Measurements from ENCODE around the gene MRPS6.
A peak's percentile ranks its signal among the peaks of the same experiment; 100 is the strongest.

Gene MRPS6

GRCh38 chr21:34141373-34141772 lies 68.0 kb downstream of the MRPS6 start:
- peaks cover 9% of the 10 kb centered on the region for H3K36me3 ChIP-seq (replicated peaks)
- peaks cover 24% of the 10 kb centered on the region for H3K9me3 ChIP-seq
- H3K4me3 ChIP-seq, result no peak overlapping the region
- DNase-seq (ENCODE audit: low spot score in 2 of 2), result no peak
- no peaks in the 10 kb centered on the region for H3K4me1 ChIP-seq
- in situ Hi-C loops (cut with MboI; ENCODE audit: low sequenced_read_pairs), result no loop called here
- no peaks in the 10 kb centered on the region for H3K27me3 ChIP-seq (ENCODE audit: low read depth)

GRCh38 chr21:34143685-34144182 lies 70.4 kb downstream of the MRPS6 start:
- DNase-seq (ENCODE audit: low spot score in 2 of 2), result no peak
- Histone ChIP-seq H3K4me3 (no peak overlapping the region), H3K9me3 (peaks cover 15% of the 10 kb centered on the region), H3K4me1 (peaks cover 13% of the 10 kb centered on the region), H3K36me3 (replicated peaks) (peaks cover 9% of the 10 kb centered on the region; the same call in 1 of the 2 replicates), H3K27me3 (ENCODE audit: low read depth) (no peaks in the 10 kb centered on the region)
- in situ Hi-C loops (cut with MboI; ENCODE audit: low sequenced_read_pairs), result no loop called here

- Histone ChIP-seq H3K4me3 (no peak overlapping the region), H3K36me3 (replicated peaks) (peaks cover 9% of the 10 kb centered on the region; the same call in 1 of the 2 replicates), H3K4me1 (peaks cover 16% of the 10 kb centered on the region), H3K27me3 (ENCODE audit: low read depth) (no peaks in the 10 kb centered on the region), H3K9me3 (peaks cover 15% of the 10 kb centered on the region)
- in situ Hi-C loops (cut with MboI; ENCODE audit: low sequenced_read_pairs), result no loop called here
- no peak for DNase-seq (ENCODE audit: low spot score in 2 of 2)
Observed at GRCh38 chr21:34144224-34144623, 70.8 kb downstream of the MRPS6 start.

- no peak for DNase-seq (ENCODE audit: low spot score in 2 of 2)
- Histone ChIP-seq H3K36me3 (replicated peaks) (peaks cover 2% of the 10 kb centered on the region; the same call in 1 of the 2 replicates), H3K4me1 (peaks cover 17% of the 10 kb centered on the region), H3K27me3 (ENCODE audit: low read depth) (no peaks in the 10 kb centered on the region), H3K4me3 (no peak overlapping the region), H3K9me3 (peaks cover 15% of the 10 kb centered on the region)
- in situ Hi-C loops (cut with MboI; ENCODE audit: low sequenced_read_pairs), result no loop called here
Observed at GRCh38 chr21:34147792-34148418, 74.5 kb downstream of the MRPS6 start.

GRCh38 chr21:34148419-34148804 lies 75.0 kb downstream of the MRPS6 start:
- H3K4me3 ChIP-seq, result no peak overlapping the region
- in situ Hi-C loops (cut with MboI; ENCODE audit: low sequenced_read_pairs), result no loop called here
- H3K9me3 ChIP-seq, result peaks cover 15% of the 10 kb centered on the region
- peaks cover 17% of the 10 kb centered on the region for H3K4me1 ChIP-seq
- no peaks in the 10 kb centered on the region for H3K27me3 ChIP-seq (ENCODE audit: low read depth)
- DNase-seq (ENCODE audit: low spot score in 2 of 2), result no peak
- H3K36me3 ChIP-seq (replicated peaks), result no peaks in the 10 kb centered on the region; the same call in 1 of the 2 replicates

- in situ Hi-C loops (cut with MboI; ENCODE audit: low sequenced_read_pairs), result no loop called here
- no peaks in the 10 kb centered on the region; the same call in 1 of the 2 replicates for H3K36me3 ChIP-seq (replicated peaks)
- no peak overlapping the region for H3K4me3 ChIP-seq
- H3K4me1 ChIP-seq, result peaks cover 17% of the 10 kb centered on the region
- DNase-seq (ENCODE audit: low spot score in 2 of 2), result peak; percentile 65 to 87
- peaks cover 15% of the 10 kb centered on the region for H3K9me3 ChIP-seq
- H3K27me3 ChIP-seq (ENCODE audit: low read depth), result no peaks in the 10 kb centered on the region
Observed at GRCh38 chr21:34148826-34149558, 75.6 kb downstream of the MRPS6 start.

GRCh38 chr21:34152500-34152899 lies 79.1 kb downstream of the MRPS6 start:
- in situ Hi-C loops (cut with MboI; ENCODE audit: low sequenced_read_pairs), result no loop called here
- Histone ChIP-seq H3K27me3 (ENCODE audit: low read depth) (no peaks in the 10 kb centered on the region), H3K4me1 (peaks cover 16% of the 10 kb centered on the region), H3K36me3 (replicated peaks) (no peaks in the 10 kb centered on the region), H3K9me3 (no peaks in the 10 kb centered on the region), H3K4me3 (no peak overlapping the region)
- DNase-seq (ENCODE audit: low spot score in 2 of 2), result no peak

GRCh38 chr21:34154878-34155277 lies 81.5 kb downstream of the MRPS6 start:
- no peak overlapping the region for H3K4me3 ChIP-seq
- in situ Hi-C loops (cut with MboI; ENCODE audit: low sequenced_read_pairs), result no loop called here

GRCh38 chr21:34156957-34157356 lies 83.6 kb downstream of the MRPS6 start:
- no peak for DNase-seq (ENCODE audit: low spot score in 2 of 2)
- H3K36me3 ChIP-seq (replicated peaks), result no peaks in the 10 kb centered on the region
- no peak overlapping the region for H3K4me3 ChIP-seq
- no peaks in the 10 kb centered on the region for H3K27me3 ChIP-seq (ENCODE audit: low read depth)
- 0 out of 2 replicates have a peak, but pooled peaks cover 3% of the 10 kb centered on the region for H3K9me3 ChIP-seq
- H3K4me1 ChIP-seq, result no peaks in the 10 kb centered on the region
- in situ Hi-C loops (cut with MboI; ENCODE audit: low sequenced_read_pairs), result no loop called here

More at GRCh38 chr21:34154878-34155277, 81.5 kb downstream of the MRPS6 start:
- no peaks in the 10 kb centered on the region for H3K27me3 ChIP-seq (ENCODE audit: low read depth)
- 0 out of 2 replicates have a peak, but pooled peaks cover 1% of the 10 kb centered on the region for H3K9me3 ChIP-seq
- H3K4me1 ChIP-seq, result no peaks in the 10 kb centered on the region
- no peak for DNase-seq (ENCODE audit: low spot score in 2 of 2)
- H3K36me3 ChIP-seq (replicated peaks), result no peaks in the 10 kb centered on the region

GRCh38 chr21:34157521-34157920 lies 84.1 kb downstream of the MRPS6 start:
- no peak for DNase-seq (ENCODE audit: low spot score in 2 of 2)
- Histone ChIP-seq H3K36me3 (replicated peaks) (no peaks in the 10 kb centered on the region), H3K27me3 (ENCODE audit: low read depth) (no peaks in the 10 kb centered on the region), H3K4me3 (no peak overlapping the region), H3K9me3 (0 out of 2 replicates have a peak, but pooled peaks cover 3% of the 10 kb centered on the region), H3K4me1 (no peaks in the 10 kb centered on the region)
- in situ Hi-C loops (cut with MboI; ENCODE audit: low sequenced_read_pairs), result no loop called here

- 0 out of 2 replicates have a peak, but pooled peaks cover 3% of the 10 kb centered on the region for H3K9me3 ChIP-seq
- in situ Hi-C loops (cut with MboI; ENCODE audit: low sequenced_read_pairs), result no loop called here
- DNase-seq (ENCODE audit: low spot score in 2 of 2), result no peak
- H3K36me3 ChIP-seq (replicated peaks), result no peaks in the 10 kb centered on the region
- H3K27me3 ChIP-seq (ENCODE audit: low read depth), result no peaks in the 10 kb centered on the region
- H3K4me3 ChIP-seq, result no peak overlapping the region
- H3K4me1 ChIP-seq, result no peaks in the 10 kb centered on the region
Observed at GRCh38 chr21:34158866-34159835, 85.8 kb downstream of the MRPS6 start.

- no peak for DNase-seq (ENCODE audit: low spot score in 2 of 2)
- no peaks in the 10 kb centered on the region for H3K27me3 ChIP-seq (ENCODE audit: low read depth)
- in situ Hi-C loops (cut with MboI; ENCODE audit: low sequenced_read_pairs), result no loop called here
Observed at GRCh38 chr21:34166468-34166867, 93.1 kb downstream of the MRPS6 start.

GRCh38 chr21:34170886-34171285 lies 97.5 kb downstream of the MRPS6 start:
- H3K4me1 ChIP-seq, result no peaks in the 10 kb centered on the region
- in situ Hi-C loops (cut with MboI; ENCODE audit: low sequenced_read_pairs), result no loop called here
- DNase-seq (ENCODE audit: low spot score in 2 of 2), result no peak
- H3K27me3 ChIP-seq (ENCODE audit: low read depth), result no peaks in the 10 kb centered on the region
- no peaks in the 10 kb centered on the region for H3K36me3 ChIP-seq (replicated peaks)
- peaks cover 13% of the 10 kb centered on the region for H3K9me3 ChIP-seq
- no peak overlapping the region for H3K4me3 ChIP-seq

More at GRCh38 chr21:34166468-34166867, 93.1 kb downstream of the MRPS6 start:
- no peaks in the 10 kb centered on the region for H3K4me1 ChIP-seq
- peaks cover 22% of the 10 kb centered on the region for H3K9me3 ChIP-seq
- no peaks in the 10 kb centered on the region for H3K36me3 ChIP-seq (replicated peaks)
- H3K4me3 ChIP-seq, result no peak overlapping the region
